Heart left ventricle (tissue), 16 donors: Measurements from ENCODE around the gene EFNA2. TPM values are rescaled to one million over a fixed set of nuclear protein-coding genes. Genes with fewer than 3 reads are reported as not detected.

Experiments
- ATAC-seq, 4 donors: fragments of 200-7000 bp; cut with Tn5 transposase; one replicate each; pipeline ENCODE4 v1.9.1; 2020 to 2022; ENCODE audit warnings: moderate library complexity in 4 of 4, mild to moderate bottlenecking in 3 of 4, moderate number of reproducible peaks in 1 of 4
- DNase-seq, 5 donors: peaks; one replicate each; pipeline ENCODE4 v3.0.0-alpha.2; 2020
- H3K27ac ChIP-seq, 12 donors: fragments of 200-600 bp; sonication (generic) in 4 of 12; one replicate each; pipeline versions ENCODE4 v1.5.0 to v1.8.0; 2016 to 2022; ENCODE audit warnings: mild to moderate bottlenecking in 2 of 12
- H3K27me3 ChIP-seq, 9 donors: fragments of 200-600 bp; sonication (generic) in 2 of 9; one replicate each; pipeline versions ENCODE4 v1.5.1 to v1.8.0; 2016 to 2022; ENCODE audit warnings: mild to moderate bottlenecking in 3 of 9
- H3K36me3 ChIP-seq, 9 donors: fragments of 200-600 bp; sonication (generic) in 2 of 9; one replicate each; pipeline versions ENCODE4 v1.5.0 to v1.8.0; 2018 to 2022; ENCODE audit warnings: mild to moderate bottlenecking in 2 of 9
- H3K4me1 ChIP-seq, 12 donors: fragments of 200-600 bp; sonication (generic) in 4 of 12; one replicate each; pipeline versions ENCODE4 v1.5.0 to v1.8.0; 2016 to 2022; ENCODE audit warnings: mild to moderate bottlenecking in 3 of 12
- H3K4me3 ChIP-seq, 12 donors: fragments of 200-600 bp; sonication (generic) in 4 of 12; one replicate each; pipeline versions ENCODE4 v1.5.0 to v1.8.0; 2017 to 2022; ENCODE audit warnings: mild to moderate bottlenecking in 9 of 12, moderate library complexity in 4 of 12
- H3K9me3 ChIP-seq, 12 donors: fragments of 200-600 bp; sonication (generic) in 4 of 12; one replicate each; pipeline versions ENCODE4 v1.5.0 to v1.8.0; 2016 to 2022; ENCODE audit warnings: mild to moderate bottlenecking in 1 of 12
- POLR2A ChIP-seq, 2 donors: fragments of 450-650 bp; IDR thresholded peaks; one replicate each; pipeline ENCODE4 v1.6.1; 2017; ENCODE audit warnings: antibody characterized with exemption in 2 of 2, mild to moderate bottlenecking in 2 of 2, moderate library complexity in 2 of 2
- WGBS, 4 donors: extraction: QIAGEN DNeasy Blood & Tissue Kit in 2 of 4; methylation state at CpG; one replicate each; pipeline versions ENCODE4 v1.1.5 to v1.1.7; 2013 to 2018; 5-methylcytosine and 5-hydroxymethylcytosine counted together
- intact Hi-C, 10 donors: fragments of 100-400 bp; cut with DNase I; formaldehyde crosslinking; loops; one replicate each; pipeline versions ENCODE4 v1.11.1 to v1.14.2; 2022
- polyA plus RNA-seq, 2 donors: library from polyadenylated mRNA; stranded (reverse); fragments of 200-250 nt; gene quantifications; one replicate each; pipeline ENCODE4 v1.2.3, GENCODE V29; 2013
- total RNA-seq, 9 donors: library from RNA; depleted of rRNA in 2 of 9; stranded (reverse); fragments of >200 nt in 2 of 9; fragmentation: NEBNext Ultra II Directional in 3 of 9; extraction: Animal tissue kit (Norgen Biotek cat#: 25700) in 3 of 9; gene quantifications; one replicate each; pipeline versions ENCODE4 v1.1.0 to v1.2.4, GENCODE V29; 2016 to 2023
- TF ChIP-seq, protein P1 (sequence below), 12 donors: fragments of 200-600 bp; sonication (generic) in 4 of 12; IDR thresholded peaks; one replicate each; pipeline versions ENCODE4 v1.5.0 to v1.8.0; 2018 to 2022; ENCODE audit warnings: antibody characterized with exemption in 12 of 12, mild to moderate bottlenecking in 5 of 12
- donor health status: ischemic (EF 13 %, LVEDD 7.1; RV severe dilation, severe dysfunction).
- donor health status: healthy with polysubstance abuse.
- donor health status: DM: no; HTN: yes; CAD: no.
- donor health status: DM: no; HTN: no; CAD: no.
- donor health status: ischemic (EF 25% LVEDD 6.9; RV normal size, moderate dysfunction).
- donor health status: ischemic (EF 25% LVEDD 5.7; RV mildly dilated, moderate dysfunction).
- donor health status: healthy.
- donor health status: DM: yes; HTN: yes; CAD: no.
- donor health status: ischemic (EF 35%, LVEDD 5.7; RV mildly dilated, moderate dysfunction).
- donor health status: nonischemic (EF 11% LVEDD 7.7; RV severe dilation, severe dysfunction).
- donor health status: DM: yes; HTN: yes; CAD: no.
- donor health status: PGD.
- donor health status: ischemic (EF 29% LVEDD 5.4; RV normal size, mild dysfunction).
- donor health status: nonischemic (EF 23%, LVEDD 6.1; RV moderate dilation, normal function).

Gene EFNA2
- total and polyA plus RNA-seq, 11 donors: not detected

DNA sequence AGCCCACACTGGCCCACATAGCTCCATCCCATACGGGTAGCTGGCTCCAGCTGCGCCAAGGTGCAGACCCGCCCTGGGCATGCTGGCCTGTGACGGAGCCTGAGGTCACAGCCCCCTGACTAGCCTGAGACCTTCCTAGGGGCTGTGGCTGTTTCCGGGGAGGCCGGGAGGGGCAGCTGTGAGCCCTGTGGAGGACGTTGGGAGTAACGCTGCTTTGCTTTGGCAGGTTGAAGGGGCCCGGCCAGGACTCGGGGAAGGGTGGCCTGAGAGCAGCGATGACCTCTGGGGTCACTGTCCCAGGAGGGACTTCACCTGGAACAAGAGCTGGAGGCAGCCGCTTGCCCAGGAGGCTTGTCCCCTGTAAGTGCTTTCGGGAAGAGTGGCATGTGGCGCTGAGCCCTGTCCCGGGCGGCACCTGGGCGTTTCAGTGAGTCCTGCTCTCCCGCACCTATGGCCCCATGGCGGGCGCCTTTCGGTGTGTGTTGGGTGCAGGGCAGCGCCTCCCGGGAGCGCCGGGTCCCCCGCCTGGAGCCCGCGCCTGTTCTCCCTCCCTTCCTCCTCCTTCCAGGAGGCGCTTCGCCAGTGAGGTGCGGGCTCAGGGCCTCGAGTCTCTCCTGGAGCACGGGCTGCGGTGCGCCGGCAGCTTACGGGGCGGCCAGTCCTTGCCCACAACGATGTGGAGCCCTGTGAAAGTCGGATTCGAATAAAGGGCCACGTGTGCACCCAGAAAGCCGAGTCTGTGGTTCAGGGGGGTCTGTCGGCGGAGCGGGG, 11.4 kb upstream of the EFNA2 start:
- peaks cover 2 to 75% (median 59%) of the 10 kb centered on the region in 9 donors for H3K36me3 ChIP-seq
- ATAC-seq: no peak
- peak overlapping the region; percentile 86 to 100 (median 98) for H3K27ac ChIP-seq
- no peaks in the 10 kb centered on the region for H3K27me3 ChIP-seq
- H3K4me1 ChIP-seq: peaks cover 8 to 71% (median 64%) of the 10 kb centered on the region in 12 donors
- no peak for TF ChIP-seq POLR2A (IDR thresholded peaks at IDR 0.05)
- TF ChIP-seq, protein P1, sequence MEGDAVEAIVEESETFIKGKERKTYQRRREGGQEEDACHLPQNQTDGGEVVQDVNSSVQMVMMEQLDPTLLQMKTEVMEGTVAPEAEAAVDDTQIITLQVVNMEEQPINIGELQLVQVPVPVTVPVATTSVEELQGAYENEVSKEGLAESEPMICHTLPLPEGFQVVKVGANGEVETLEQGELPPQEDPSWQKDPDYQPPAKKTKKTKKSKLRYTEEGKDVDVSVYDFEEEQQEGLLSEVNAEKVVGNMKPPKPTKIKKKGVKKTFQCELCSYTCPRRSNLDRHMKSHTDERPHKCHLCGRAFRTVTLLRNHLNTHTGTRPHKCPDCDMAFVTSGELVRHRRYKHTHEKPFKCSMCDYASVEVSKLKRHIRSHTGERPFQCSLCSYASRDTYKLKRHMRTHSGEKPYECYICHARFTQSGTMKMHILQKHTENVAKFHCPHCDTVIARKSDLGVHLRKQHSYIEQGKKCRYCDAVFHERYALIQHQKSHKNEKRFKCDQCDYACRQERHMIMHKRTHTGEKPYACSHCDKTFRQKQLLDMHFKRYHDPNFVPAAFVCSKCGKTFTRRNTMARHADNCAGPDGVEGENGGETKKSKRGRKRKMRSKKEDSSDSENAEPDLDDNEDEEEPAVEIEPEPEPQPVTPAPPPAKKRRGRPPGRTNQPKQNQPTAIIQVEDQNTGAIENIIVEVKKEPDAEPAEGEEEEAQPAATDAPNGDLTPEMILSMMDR (IDR thresholded peaks at IDR 0.05): no peak
- H3K4me3 ChIP-seq: peak overlapping the region in 10 of 12 donors; percentile 58 to 98 (median 78)
- WGBS, 4 donors: 71 to 81% (median 76%) methylated on average over 30 to 46 of the region's 46 CpGs
- peak in 1 of 5 donors; percentile 54 for DNase-seq
- intact Hi-C loops: loop anchor here in 6 of 10 donors (5.0 to 10.0 kb wide), 7 partner anchors 81 to 781 kb away; partner anchors contain the start of genes DAZAP1 (in 2 of the 6), GAMT (in 2 of the 6), ADAMTSL5 (in 1 of the 6) and GPX4 (in 1 of the 6)
- H3K9me3 ChIP-seq: no peaks in the 10 kb centered on the region

DNA sequence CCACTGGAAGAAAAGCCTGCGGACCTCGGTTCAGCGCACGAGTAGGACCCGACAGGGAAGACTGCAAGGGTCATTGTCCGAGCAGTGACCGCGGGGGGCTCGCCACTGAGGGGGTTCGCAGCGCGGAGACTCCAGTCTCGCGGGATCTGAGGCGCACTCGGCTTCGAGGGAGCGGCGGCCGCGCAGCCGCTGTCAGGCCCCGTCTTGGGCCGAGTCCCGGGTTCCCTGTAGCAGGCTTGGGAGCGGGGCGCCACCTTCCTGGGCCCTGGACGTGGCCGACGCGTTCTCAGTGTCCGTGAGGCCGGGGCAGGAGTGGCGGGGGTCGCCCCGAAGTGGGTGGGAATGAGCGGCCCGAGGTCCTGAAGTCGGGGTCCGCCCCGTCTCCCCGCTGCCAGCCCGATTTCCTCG, 10.8 kb upstream of the EFNA2 start:
- Histone ChIP-seq H3K36me3 (peaks cover 2 to 81% (median 62%) of the 10 kb centered on the region in 9 donors), H3K4me3 (peak overlapping the region; percentile 48 to 98 (median 73)), H3K9me3 (no peaks in the 10 kb centered on the region), H3K27me3 (no peaks in the 10 kb centered on the region), H3K27ac (peak overlapping the region; percentile 86 to 100 (median 98)), H3K4me1 (peaks cover 8 to 72% (median 64%) of the 10 kb centered on the region in 12 donors)
- ATAC-seq (peak in 2 of 4 donors; percentile 0 to 1), DNase-seq (peak in 3 of 5 donors; percentile 42 to 51 (median 44))
- intact Hi-C loops: loop anchor here in 7 of 10 donors (5.0 to 10.0 kb wide), 11 partner anchors 80 to 780 kb away; partner anchors contain the start of genes GAMT (in 3 of the 7), DAZAP1 (in 2 of the 7), NDUFS7 (in 2 of the 7) and ADAMTSL5 (in 1 of the 7)
- 22 to 35% (median 24%) methylated on average over 33 to 44 of the region's 44 CpGs for WGBS, 4 donors
- TF ChIP-seq, protein P1 (IDR thresholded peaks at IDR 0.05): no peak
- no peak for TF ChIP-seq POLR2A (IDR thresholded peaks at IDR 0.05)

DNA sequence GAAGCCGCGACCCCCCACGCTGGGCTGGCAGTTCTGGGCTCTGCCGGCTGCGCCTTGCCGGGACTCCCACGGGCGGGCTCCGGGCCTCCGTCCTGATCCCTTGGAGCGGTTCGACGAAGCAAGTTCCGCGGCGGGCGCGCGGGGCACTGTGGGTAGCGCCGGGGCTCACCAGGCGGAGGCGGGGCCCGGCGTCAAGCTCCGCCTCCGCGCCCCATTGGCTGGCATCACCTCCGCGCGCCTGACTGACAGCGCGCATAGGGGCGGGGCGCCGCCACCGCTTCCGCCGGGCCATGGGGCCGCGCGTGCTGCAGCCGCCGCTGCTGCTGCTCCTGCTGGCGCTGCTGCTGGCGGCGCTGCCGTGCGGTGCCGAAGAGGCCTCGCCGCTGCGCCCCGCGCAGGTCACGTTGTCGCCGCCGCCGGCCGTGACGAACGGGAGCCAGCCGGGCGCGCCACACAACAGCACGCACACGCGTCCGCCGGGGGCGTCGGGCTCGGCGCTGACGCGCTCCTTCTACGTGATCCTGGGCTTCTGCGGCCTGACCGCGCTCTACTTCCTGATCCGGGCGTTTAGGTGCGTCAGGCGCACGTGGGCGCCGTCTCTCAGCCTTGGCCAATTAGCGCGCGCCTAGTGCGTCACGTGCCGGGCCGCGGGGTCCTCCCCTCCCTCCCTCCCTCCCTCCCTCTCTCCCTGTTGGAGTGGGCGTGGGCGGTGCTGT, 10.3 kb upstream of the EFNA2 start, which contains the start of gene FAM174C:
TSS of gene FAM174C (plus strand) at position 271 of the 716 bp plus-strand sequence. CDS start at position 291, 20 bp downstream.
- TF ChIP-seq, protein P1 (IDR thresholded peaks at IDR 0.05): no peak
- TF ChIP-seq POLR2A (IDR thresholded peaks at IDR 0.05): peak in 1 of 2 donors; percentile 80
- DNase-seq: peak; percentile 95 to 97 (median 97)
- 0 to 1% (median 0%) methylated on average over 45 to 98 of the region's 98 CpGs for WGBS, 4 donors
- Histone ChIP-seq H3K4me1 (peaks cover 8 to 70% (median 59%) of the 10 kb centered on the region in 12 donors), H3K27ac (peak within 1 kb of the TSS; percentile 86 to 100 (median 98)), H3K9me3 (no peaks in the 10 kb centered on the region), H3K27me3 (no peaks in the 10 kb centered on the region), H3K36me3 (peaks cover 2 to 80% (median 60%) of the 10 kb centered on the region in 9 donors), H3K4me3 (peak within 1 kb of the TSS; percentile 48 to 98 (median 73))
- intact Hi-C loops: loop anchor here in 7 of 10 donors (5.0 to 10.0 kb wide), 10 partner anchors 79 to 779 kb away; partner anchors contain the start of genes GAMT (in 3 of the 7), DAZAP1 (in 2 of the 7), NDUFS7 (in 2 of the 7) and ADAMTSL5 (in 1 of the 7)
- ATAC-seq: peak; percentile 51 to 86 (median 82)
